Measurements from ENCODE around the gene ABCC12.

Gene ABCC12

DNA sequence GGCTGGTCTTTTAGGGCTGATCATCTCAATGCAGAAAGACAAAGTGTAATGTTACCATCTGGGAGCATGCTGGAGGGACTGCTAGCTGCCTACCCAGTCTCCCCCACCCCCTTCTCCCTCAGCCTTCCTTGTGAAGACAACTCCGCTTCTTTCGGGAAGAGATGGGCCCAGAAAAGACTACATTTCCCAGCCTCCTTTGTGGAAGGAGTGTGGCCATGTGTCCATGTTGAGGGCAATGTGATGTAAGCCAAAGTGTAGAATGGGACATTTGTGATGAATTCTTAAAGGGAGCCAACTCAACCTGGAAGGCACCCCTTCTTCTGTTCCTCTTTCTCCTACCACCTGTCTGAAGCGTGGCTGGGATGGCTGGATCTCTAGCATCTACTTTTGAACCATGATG is 16.3 kb downstream of the ABCC12 start:
- no peak overlapping the region for H3K23ac ChIP-seq (ENCODE audit: low read length in 2 of 2)
- no peaks in the 10 kb centered on the region for H3K9me3 ChIP-seq (ENCODE audit: control insufficient read depth, low read length)
- H3K18ac ChIP-seq (ENCODE audit: low read depth in 1 of 2, low read length in 2 of 2), result no peak overlapping the region
- H3K4ac ChIP-seq (ENCODE audit: low read depth in 1 of 2, low read length in 2 of 2), result no peak overlapping the region
- H2BK15ac ChIP-seq (ENCODE audit: low read depth, poor library complexity, severe bottlenecking), result no peak overlapping the region
- no peaks in the 10 kb centered on the region for H3K4me1 ChIP-seq (ENCODE audit: control insufficient read depth, insufficient read depth, low read depth, low read length)
- H4K91ac ChIP-seq (ENCODE audit: low read length), result no peak overlapping the region
- H3K4me2 ChIP-seq (ENCODE audit: low read length, poor library complexity, severe bottlenecking), result no peak overlapping the region
- H3K79me1 ChIP-seq (replicated peaks; ENCODE audit: low read length, poor library complexity, severe bottlenecking), result no peaks in the 10 kb centered on the region
- no peak overlapping the region for H2AFZ ChIP-seq (ENCODE audit: low read depth, low read length)
- no peaks in the 10 kb centered on the region for H3K36me3 ChIP-seq (ENCODE audit: control insufficient read depth in 1 of 2, insufficient read depth in 2 of 2, low read depth in 1 of 2, low read length in 2 of 2)
- no peak overlapping the region for H4K8ac ChIP-seq (ENCODE audit: low read length)
- no peak overlapping the region for H2BK5ac ChIP-seq (ENCODE audit: low read depth, low read length, poor library complexity, severe bottlenecking)
- no peak overlapping the region for H3K14ac ChIP-seq (ENCODE audit: low read length in 2 of 2)
- H2AK5ac ChIP-seq (ENCODE audit: low read length, severe bottlenecking), result no peak overlapping the region
- no peak overlapping the region for H2BK120ac ChIP-seq (ENCODE audit: low read depth, low read length)
- 100% methylated on average over 2 of the region's 3 CpGs for WGBS
- H3K4me3 ChIP-seq (ENCODE audit: insufficient read depth in 1 of 2, low read depth in 1 of 2, low read length in 2 of 2), result no peak overlapping the region
- peak overlapping the region in 1 of 2 experiments; percentile 21 for H2BK12ac ChIP-seq (ENCODE audit: low read length in 2 of 2)
- H3K27ac ChIP-seq (ENCODE audit: low read length, poor library complexity, severe bottlenecking), result no peak overlapping the region
- no peak for DNase-seq
- H3K27me3 ChIP-seq (ENCODE audit: control insufficient read depth in 1 of 2, insufficient read depth in 1 of 2, low read length in 2 of 2), result peaks cover 0 to 3% of the 10 kb centered on the region in 2 experiments
- H3K9ac ChIP-seq (ENCODE audit: low read length), result no peak overlapping the region

DNA sequence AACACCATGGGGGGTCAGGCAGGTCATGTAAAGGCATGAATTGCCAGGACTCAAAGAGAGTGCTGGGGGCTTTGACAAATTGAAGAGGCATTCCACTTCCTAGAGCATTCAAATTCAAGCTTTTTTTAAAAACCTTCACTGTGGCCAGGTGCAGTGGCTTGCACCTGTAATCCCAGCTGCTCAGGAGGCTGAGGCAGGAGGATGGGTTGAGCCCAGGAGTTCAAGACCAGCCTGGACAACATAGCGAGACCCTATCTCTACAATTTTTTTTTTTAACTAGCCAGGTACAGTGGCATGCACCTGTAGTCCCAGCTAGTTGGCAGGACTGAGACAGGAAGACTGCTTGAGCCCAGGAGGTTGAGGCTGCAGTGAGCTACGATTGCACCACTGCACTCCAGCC is 17.2 kb downstream of the ABCC12 start:
- no peak overlapping the region for H2BK12ac ChIP-seq (ENCODE audit: low read length in 2 of 2)
- H3K4ac ChIP-seq (ENCODE audit: low read depth in 1 of 2, low read length in 2 of 2), result no peak overlapping the region
- H4K8ac ChIP-seq (ENCODE audit: low read length), result no peak overlapping the region
- no peak overlapping the region for H3K4me3 ChIP-seq (ENCODE audit: insufficient read depth in 1 of 2, low read depth in 1 of 2, low read length in 2 of 2)
- H2BK120ac ChIP-seq (ENCODE audit: low read depth, low read length), result no peak overlapping the region
- no peak overlapping the region for H2AK5ac ChIP-seq (ENCODE audit: low read length, severe bottlenecking)
- H3K23ac ChIP-seq (ENCODE audit: low read length in 2 of 2), result no peak overlapping the region
- no peak overlapping the region for H2BK15ac ChIP-seq (ENCODE audit: low read depth, poor library complexity, severe bottlenecking)
- H3K79me1 ChIP-seq (replicated peaks; ENCODE audit: low read length, poor library complexity, severe bottlenecking), result no peaks in the 10 kb centered on the region
- H3K36me3 ChIP-seq (ENCODE audit: control insufficient read depth in 1 of 2, insufficient read depth in 2 of 2, low read depth in 1 of 2, low read length in 2 of 2), result no peaks in the 10 kb centered on the region
- no peak overlapping the region for H2AFZ ChIP-seq (ENCODE audit: low read depth, low read length)
- H3K18ac ChIP-seq (ENCODE audit: low read depth in 1 of 2, low read length in 2 of 2), result no peak overlapping the region
- H3K27me3 ChIP-seq (ENCODE audit: control insufficient read depth in 1 of 2, insufficient read depth in 1 of 2, low read length in 2 of 2), result peaks cover 0 to 3% of the 10 kb centered on the region in 2 experiments
- H2BK5ac ChIP-seq (ENCODE audit: low read depth, low read length, poor library complexity, severe bottlenecking), result no peak overlapping the region
- no peak overlapping the region for H4K91ac ChIP-seq (ENCODE audit: low read length)
- DNase-seq, result no peak
- H3K4me1 ChIP-seq (ENCODE audit: control insufficient read depth, insufficient read depth, low read depth, low read length), result peaks cover 4% of the 10 kb centered on the region
- H3K9ac ChIP-seq (ENCODE audit: low read length), result no peak overlapping the region
- no peak overlapping the region for H3K27ac ChIP-seq (ENCODE audit: low read length, poor library complexity, severe bottlenecking)
- no peaks in the 10 kb centered on the region for H3K9me3 ChIP-seq (ENCODE audit: control insufficient read depth, low read length)
- no peak overlapping the region for H3K4me2 ChIP-seq (ENCODE audit: low read length, poor library complexity, severe bottlenecking)
- WGBS, result 84% methylated on average over 2 of the region's 2 CpGs
- H3K14ac ChIP-seq (ENCODE audit: low read length in 2 of 2), result no peak overlapping the region

DNA sequence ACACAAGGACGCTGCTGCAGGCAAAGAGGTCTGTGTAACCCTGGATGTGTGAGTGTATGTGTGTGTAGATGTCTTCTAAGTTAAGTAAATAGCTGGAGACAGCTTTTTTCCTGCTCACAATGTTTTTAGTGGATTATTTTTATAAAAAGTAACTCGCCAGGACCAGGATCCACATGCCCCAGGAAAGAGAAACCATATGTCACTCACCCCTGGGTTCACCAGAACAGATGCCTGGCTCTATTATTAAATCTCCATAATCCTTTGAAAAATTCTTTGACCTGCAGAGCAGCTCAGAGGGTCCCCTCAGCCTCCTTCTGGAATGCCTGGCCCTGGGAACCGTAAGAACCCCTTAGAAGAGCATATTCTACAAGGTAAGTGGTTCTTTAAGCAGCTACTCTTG is 18.0 kb downstream of the ABCC12 start:
- Histone ChIP-seq H3K79me1 (replicated peaks; ENCODE audit: low read length, poor library complexity, severe bottlenecking) (no peaks in the 10 kb centered on the region), H2BK5ac (ENCODE audit: low read depth, low read length, poor library complexity, severe bottlenecking) (no peak overlapping the region), H2AFZ (ENCODE audit: low read depth, low read length) (no peak overlapping the region), H4K91ac (ENCODE audit: low read length) (no peak overlapping the region), H3K23ac (ENCODE audit: low read length in 2 of 2) (no peak overlapping the region), H3K27ac (ENCODE audit: low read length, poor library complexity, severe bottlenecking) (no peak overlapping the region), H3K36me3 (ENCODE audit: control insufficient read depth in 1 of 2, insufficient read depth in 2 of 2, low read depth in 1 of 2, low read length in 2 of 2) (no peaks in the 10 kb centered on the region), H3K9me3 (ENCODE audit: control insufficient read depth, low read length) (no peaks in the 10 kb centered on the region), H3K14ac (ENCODE audit: low read length in 2 of 2) (no peak overlapping the region), H2AK5ac (ENCODE audit: low read length, severe bottlenecking) (no peak overlapping the region), H3K4ac (ENCODE audit: low read depth in 1 of 2, low read length in 2 of 2) (no peak overlapping the region), H3K4me3 (ENCODE audit: insufficient read depth in 1 of 2, low read depth in 1 of 2, low read length in 2 of 2) (no peak overlapping the region), H2BK12ac (ENCODE audit: low read length in 2 of 2) (no peak overlapping the region), H3K4me1 (ENCODE audit: control insufficient read depth, insufficient read depth, low read depth, low read length) (peaks cover 5% of the 10 kb centered on the region), H2BK15ac (ENCODE audit: low read depth, poor library complexity, severe bottlenecking) (no peak overlapping the region), H3K27me3 (ENCODE audit: control insufficient read depth in 1 of 2, insufficient read depth in 1 of 2, low read length in 2 of 2) (peaks cover 0 to 3% of the 10 kb centered on the region in 2 experiments), H3K18ac (ENCODE audit: low read depth in 1 of 2, low read length in 2 of 2) (no peak overlapping the region), H2BK120ac (ENCODE audit: low read depth, low read length) (no peak overlapping the region), H3K9ac (ENCODE audit: low read length) (no peak overlapping the region), H3K4me2 (ENCODE audit: low read length, poor library complexity, severe bottlenecking) (no peak overlapping the region), H4K8ac (ENCODE audit: low read length) (no peak overlapping the region)
- DNase-seq, result no peak
- 100% methylated on average over 3 of the region's 3 CpGs for WGBS

DNA sequence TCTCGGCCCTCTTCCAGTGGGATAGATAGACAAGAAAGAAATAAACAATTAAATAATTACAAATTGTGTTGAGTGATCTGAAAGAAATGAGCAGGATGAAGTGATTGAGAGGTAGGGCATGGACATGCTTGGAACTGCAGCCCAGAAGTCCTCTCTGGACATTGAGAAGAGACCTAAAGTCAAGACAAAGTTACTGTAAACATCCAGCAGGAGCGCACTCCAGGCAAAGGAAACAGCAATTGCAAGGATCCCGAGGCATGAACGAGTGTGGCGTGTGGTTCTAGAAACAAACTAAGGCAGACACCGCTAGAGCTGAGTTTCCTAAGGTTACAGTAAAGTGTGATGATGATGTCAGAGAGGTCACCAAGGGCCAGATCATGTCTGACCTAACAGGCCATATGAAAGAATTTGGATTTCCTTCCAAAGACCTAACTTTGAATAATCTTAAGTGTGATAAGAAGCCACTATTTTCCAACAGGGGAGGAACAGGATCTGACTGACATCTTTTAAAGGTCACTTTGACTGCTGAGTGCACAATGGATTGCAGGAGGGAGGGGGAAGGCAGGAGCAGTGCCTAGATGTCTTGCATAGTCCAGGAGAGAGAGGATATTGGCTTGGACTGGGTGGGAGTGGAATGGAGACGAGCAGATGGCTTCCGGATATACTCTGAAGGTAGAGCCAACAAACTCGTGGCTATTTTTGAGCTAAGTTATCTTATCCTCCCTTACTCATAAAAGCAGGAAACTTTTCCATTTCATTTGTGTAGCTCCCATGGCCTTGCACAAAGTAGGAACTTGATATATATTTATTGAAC is 19.0 kb downstream of the ABCC12 start:
- H3K4me1 ChIP-seq (ENCODE audit: control insufficient read depth, insufficient read depth, low read depth, low read length), result peaks cover 9% of the 10 kb centered on the region
- no peaks in the 10 kb centered on the region for H3K36me3 ChIP-seq (ENCODE audit: control insufficient read depth in 1 of 2, insufficient read depth in 2 of 2, low read depth in 1 of 2, low read length in 2 of 2)
- no peak overlapping the region for H3K4me2 ChIP-seq (ENCODE audit: low read length, poor library complexity, severe bottlenecking)
- WGBS, result 92% methylated on average over 5 of the region's 9 CpGs
- H3K4me3 ChIP-seq (ENCODE audit: insufficient read depth in 1 of 2, low read depth in 1 of 2, low read length in 2 of 2), result no peak overlapping the region
- no peak overlapping the region for H4K8ac ChIP-seq (ENCODE audit: low read length)
- no peak overlapping the region for H2AK5ac ChIP-seq (ENCODE audit: low read length, severe bottlenecking)
- H2BK15ac ChIP-seq (ENCODE audit: low read depth, poor library complexity, severe bottlenecking), result no peak overlapping the region
- H4K91ac ChIP-seq (ENCODE audit: low read length), result no peak overlapping the region
- no peak overlapping the region for H3K14ac ChIP-seq (ENCODE audit: low read length in 2 of 2)
- H3K4ac ChIP-seq (ENCODE audit: low read depth in 1 of 2, low read length in 2 of 2), result no peak overlapping the region
- H2BK120ac ChIP-seq (ENCODE audit: low read depth, low read length), result no peak overlapping the region
- DNase-seq, result no peak
- no peak overlapping the region for H3K27ac ChIP-seq (ENCODE audit: low read length, poor library complexity, severe bottlenecking)
- H3K9me3 ChIP-seq (ENCODE audit: control insufficient read depth, low read length), result no peaks in the 10 kb centered on the region
- H2BK5ac ChIP-seq (ENCODE audit: low read depth, low read length, poor library complexity, severe bottlenecking), result no peak overlapping the region
- peak overlapping the region in 1 of 2 experiments; percentile 12 for H2BK12ac ChIP-seq (ENCODE audit: low read length in 2 of 2)
- no peaks in the 10 kb centered on the region for H3K27me3 ChIP-seq (ENCODE audit: control insufficient read depth in 1 of 2, insufficient read depth in 1 of 2, low read length in 2 of 2)
- no peak overlapping the region for H2AFZ ChIP-seq (ENCODE audit: low read depth, low read length)
- no peaks in the 10 kb centered on the region for H3K79me1 ChIP-seq (replicated peaks; ENCODE audit: low read length, poor library complexity, severe bottlenecking)
- no peak overlapping the region for H3K23ac ChIP-seq (ENCODE audit: low read length in 2 of 2)
- no peak overlapping the region for H3K9ac ChIP-seq (ENCODE audit: low read length)
- H3K18ac ChIP-seq (ENCODE audit: low read depth in 1 of 2, low read length in 2 of 2), result no peak overlapping the region

Measured in mesenchymal stem cell (in vitro differentiated cells and primary cell).